ENCODE data around the gene FAM180B.
"Not testable (repeated sequence)": the region's sequence is repeated elsewhere in the genome, so short reads cannot be mapped to it uniquely, and the experiment has no call there.

The FAM180B gene

DNA sequence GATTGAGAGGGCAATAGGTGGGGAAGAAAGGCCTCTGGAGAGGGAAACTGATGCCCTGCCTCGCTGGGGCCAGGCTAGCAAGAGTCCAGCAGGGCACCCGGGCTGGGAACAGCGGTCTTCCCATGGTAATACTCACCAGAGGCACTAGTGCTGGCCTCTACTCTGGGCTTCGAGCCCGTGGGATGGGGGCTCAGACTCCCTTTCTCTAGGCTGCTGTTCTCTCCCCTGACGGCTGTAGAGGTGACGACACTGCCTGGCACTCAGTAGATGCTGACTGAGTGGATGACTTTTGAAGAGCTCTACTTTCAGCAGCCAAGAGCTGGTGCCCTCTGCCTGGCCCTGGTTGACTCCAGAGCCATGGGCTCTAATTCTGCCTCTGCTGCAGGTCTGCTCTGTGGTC lies 8.6 kb downstream of the FAM180B start:
- DNase-seq (ENCODE audit: low spot score) = no peak

- DNase-seq (ENCODE audit: low spot score) = no peak
Observed at GRCh38 chr11:47595967-47596366, 9.5 kb downstream of the FAM180B start.

GRCh38 chr11:47599902-47600301 lies 13.4 kb downstream of the FAM180B start:
- no peak for DNase-seq (ENCODE audit: low spot score)

DNA sequence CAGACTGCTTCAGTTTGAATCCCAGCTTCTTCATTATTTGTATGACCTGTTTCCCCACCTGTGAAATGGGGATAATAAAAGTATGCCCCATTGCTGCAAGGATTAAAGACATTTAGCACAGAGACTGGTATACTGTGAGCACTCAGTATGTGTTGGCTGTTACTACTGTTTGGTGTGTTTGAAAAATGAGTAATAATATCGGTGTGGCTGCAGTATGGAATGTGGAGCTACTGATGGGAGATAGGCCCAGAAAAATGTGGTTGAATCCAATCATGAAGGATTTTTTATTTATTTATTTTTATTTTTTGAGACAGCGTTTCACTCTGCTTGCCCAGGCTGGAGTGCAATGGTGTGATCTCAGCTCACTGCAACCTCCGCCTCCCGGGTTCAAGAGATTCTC lies 16.8 kb downstream of the FAM180B start:
- DNase-seq (ENCODE audit: low spot score) = no peak

- DNase-seq (ENCODE audit: low spot score) = no peak
Observed at GRCh38 chr11:47605921-47606320, 19.4 kb downstream of the FAM180B start.

- DNase-seq (ENCODE audit: low spot score) = no peak
Observed at GRCh38 chr11:47606731-47607130, 20.3 kb downstream of the FAM180B start.

DNA sequence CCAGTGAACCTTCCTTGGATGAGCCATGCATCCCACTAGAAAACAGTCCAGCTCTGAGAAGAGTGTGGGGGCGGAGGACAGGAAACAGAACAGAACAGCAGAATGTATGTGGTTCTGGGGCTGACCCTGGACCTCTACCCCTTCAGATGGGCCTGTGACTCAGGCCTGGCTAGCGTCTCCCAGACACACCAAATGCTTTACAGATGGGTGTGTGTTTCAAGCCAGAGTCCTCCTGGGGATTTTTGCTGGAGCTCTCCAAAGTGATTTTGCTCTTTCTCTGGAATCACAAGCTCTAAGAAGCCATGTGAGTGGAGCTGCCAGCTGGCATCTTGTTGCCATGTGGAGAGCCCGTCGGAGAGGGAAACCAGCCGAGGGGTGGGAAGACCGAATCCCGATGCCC lies 20.9 kb downstream of the FAM180B start:
- DNase-seq (ENCODE audit: low spot score) = no peak

GRCh38 chr11:47609675-47610074 lies 23.2 kb downstream of the FAM180B start:
- DNase-seq (ENCODE audit: low spot score) = no peak

- DNase-seq (ENCODE audit: low spot score) = no peak
Observed at GRCh38 chr11:47611348-47611794, 24.9 kb downstream of the FAM180B start.

DNA sequence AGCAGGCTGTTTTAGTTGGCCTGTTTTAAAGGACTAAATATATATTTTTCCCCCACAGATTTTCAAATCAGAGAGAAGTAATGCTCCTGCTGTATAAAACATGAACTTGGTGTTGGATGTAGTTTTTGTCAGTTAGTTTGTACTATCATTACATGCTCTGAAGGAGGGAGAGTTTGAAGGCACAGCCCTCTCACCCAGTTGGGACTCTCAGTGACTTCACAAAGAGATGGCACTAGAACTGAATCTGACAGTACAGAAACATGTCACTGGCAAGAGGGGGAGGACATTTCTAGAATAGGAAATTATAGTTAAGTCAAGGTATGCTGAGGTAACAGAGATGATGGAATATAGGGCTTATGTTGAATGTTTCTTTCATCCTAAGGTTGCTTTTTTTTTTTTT lies 28.8 kb downstream of the FAM180B start:
- DNase-seq (ENCODE audit: low spot score) = no peak

DNA sequence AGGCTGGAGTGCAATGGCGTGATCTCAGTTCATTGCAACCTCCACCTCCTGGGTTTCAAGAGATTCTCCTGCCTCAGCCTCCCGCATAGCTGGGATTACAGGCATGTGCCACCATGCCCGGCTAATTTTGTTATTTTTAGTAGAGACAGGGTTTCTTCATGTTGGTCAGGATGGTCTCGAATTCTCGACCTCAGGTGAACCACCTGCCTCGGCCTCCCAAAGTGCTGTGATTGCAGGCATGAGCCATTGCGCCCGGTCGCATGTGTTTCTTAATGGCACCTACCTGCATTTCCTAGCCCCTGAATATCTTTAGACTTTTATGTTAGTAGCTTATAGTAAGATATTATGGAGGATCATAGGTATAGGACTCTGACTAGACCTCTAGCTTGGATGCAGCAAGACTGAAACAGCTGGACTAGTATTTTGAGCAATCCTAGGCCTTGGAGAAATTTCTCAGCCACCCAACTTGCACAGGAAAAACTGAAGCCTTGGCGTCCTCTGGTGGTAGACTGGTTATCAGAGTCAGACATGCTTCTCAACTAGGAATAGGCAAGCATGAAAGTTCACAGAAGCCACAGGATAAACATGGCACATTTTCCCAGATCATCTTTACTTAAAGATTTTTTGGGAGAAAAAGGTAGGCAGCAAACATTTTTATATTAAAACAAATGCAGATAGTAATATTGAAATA lies 30.4 kb downstream of the FAM180B start:
- peak; percentile 66 for DNase-seq (ENCODE audit: low spot score)

- DNase-seq (ENCODE audit: low spot score) = no peak
Observed at GRCh38 chr11:47617417-47617809, 30.9 kb downstream of the FAM180B start.

- DNase-seq (ENCODE audit: low spot score) = no peak
Observed at GRCh38 chr11:47620836-47621378, 34.4 kb downstream of the FAM180B start.

GRCh38 chr11:47626234-47626633 lies 39.8 kb downstream of the FAM180B start:
- no peak for DNase-seq (ENCODE audit: low spot score)

DNA sequence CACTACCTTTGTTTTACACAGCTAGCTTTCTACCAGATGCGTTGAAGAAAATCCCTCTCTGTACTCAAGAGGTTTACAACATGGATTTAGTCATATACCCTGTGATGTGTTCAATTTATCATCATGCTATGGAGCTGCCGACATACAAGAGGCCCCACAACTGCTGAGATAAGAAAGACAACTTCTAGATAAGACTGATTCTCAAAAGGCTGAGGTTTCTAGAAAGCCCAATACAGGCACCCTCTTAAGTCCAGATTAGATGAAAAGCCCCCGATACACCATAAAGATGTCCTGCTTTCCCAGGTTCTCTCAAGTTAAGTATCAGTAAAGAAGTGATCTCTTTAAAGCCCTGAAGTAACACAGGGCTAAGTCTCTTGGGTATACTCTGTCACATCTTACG lies 41.5 kb downstream of the FAM180B start:
- no peak for DNase-seq (ENCODE audit: low spot score)

DNA sequence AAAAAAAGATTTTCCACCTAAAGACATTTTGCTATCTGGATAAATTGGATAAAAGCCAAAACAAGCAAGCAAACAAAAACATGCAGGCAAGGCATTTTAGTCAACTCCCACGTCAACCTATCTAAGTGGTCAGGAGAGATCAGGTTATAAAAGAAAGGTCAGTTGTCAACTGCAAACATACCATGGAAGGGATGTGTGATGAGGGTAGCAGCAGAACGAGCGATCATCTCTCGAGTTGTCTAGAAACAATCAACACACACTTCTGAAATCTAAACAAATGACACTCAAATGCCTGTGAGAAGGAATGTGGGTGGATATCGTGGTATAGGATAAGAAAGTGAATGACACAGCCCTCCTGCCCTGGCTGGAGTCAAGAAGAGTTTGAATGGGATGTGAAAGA lies 45.0 kb downstream of the FAM180B start:
- DNase-seq (ENCODE audit: low spot score) = no peak

DNA sequence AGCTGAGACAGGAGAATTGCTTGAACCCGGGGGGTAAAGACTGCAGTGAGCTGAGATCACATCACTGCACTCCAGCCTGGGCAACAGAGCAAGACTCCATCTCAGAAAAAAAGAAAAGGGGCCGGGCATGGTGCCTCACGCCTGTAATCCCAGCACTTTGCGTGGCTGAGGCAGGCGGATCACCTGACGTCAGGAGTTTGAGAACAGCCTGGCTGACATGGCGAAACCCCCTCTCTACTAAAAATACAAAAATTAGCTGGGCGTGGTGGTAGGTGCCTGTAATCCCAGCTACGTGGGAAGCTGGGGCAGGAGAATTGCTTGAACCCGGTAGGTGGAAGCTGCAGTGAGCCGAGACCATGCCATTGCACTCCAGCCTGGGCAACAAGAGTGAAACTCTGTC lies 49.9 kb downstream of the FAM180B start:
- not testable (repeated sequence) for DNase-seq (ENCODE audit: low spot score)

Measured in iPS-NIHi11 (cell line).